ENCODE results near the gene ID2.

ID2 gene

GRCh38 chr2:8647462-8647857, 34.4 kb upstream of the ID2 start:
- no peak for DNase-seq (ENCODE audit: extremely low read depth in 1 of 2, low read depth in 1 of 2)

DNA sequence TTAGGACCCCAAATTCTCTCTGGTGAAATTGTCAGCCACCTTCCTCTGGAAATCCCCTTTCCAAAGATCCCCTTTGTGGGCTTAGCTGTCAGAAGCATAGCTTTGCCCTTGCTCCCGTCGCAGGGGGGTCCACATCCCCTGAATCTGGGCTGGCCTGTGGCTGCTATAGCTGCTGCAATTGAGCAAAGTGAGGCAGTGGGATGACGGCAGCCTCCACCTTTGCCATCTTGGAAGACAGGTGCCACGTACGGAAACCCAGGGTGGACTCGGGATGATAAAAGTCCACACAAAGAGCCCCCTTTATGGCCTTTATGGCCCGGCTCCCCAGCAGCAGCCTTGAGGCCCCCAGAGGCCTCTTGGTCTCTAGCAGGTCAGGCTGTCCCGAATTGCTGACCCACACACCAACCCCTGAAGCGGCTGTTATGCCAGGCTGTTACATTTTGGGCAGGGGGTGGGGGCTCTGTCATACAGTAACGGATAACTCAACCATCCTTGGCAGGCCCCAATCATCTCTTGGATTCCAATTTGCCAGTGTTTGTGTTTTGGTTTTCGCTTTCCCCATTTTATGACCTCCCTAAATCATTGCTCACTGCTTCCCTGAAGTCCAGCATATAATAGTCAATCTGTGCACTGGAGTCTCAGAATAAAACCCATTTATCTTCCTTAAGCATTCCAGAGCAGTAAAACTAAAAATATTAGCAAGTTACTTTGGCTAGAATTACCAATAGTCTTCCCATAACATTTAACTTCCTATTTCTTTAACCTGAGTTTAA, 33.2 kb upstream of the ID2 start:
- DNase-seq (ENCODE audit: extremely low read depth in 1 of 2, low read depth in 1 of 2), result no peak

DNA sequence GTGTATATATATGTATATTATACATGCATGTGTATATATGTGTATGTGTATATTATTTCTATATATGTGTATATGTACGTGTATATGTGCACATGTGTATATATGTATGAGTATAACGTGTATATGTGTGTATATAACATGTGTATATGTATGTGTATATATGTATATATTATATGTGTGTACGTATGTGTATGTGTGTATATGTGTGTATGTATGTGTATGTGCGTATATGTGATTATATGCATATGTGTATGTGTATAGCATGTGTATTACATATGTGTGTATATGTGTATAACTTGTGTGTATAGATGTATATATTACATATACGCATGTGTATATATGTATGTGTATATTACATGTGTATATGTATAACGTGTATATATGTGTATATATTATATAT, 32.1 kb upstream of the ID2 start:
- no peak for DNase-seq (ENCODE audit: extremely low read depth in 1 of 2, low read depth in 1 of 2)

GRCh38 chr2:8650256-8650655, 31.6 kb upstream of the ID2 start:
- no peak for DNase-seq (ENCODE audit: extremely low read depth in 1 of 2, low read depth in 1 of 2)

DNA sequence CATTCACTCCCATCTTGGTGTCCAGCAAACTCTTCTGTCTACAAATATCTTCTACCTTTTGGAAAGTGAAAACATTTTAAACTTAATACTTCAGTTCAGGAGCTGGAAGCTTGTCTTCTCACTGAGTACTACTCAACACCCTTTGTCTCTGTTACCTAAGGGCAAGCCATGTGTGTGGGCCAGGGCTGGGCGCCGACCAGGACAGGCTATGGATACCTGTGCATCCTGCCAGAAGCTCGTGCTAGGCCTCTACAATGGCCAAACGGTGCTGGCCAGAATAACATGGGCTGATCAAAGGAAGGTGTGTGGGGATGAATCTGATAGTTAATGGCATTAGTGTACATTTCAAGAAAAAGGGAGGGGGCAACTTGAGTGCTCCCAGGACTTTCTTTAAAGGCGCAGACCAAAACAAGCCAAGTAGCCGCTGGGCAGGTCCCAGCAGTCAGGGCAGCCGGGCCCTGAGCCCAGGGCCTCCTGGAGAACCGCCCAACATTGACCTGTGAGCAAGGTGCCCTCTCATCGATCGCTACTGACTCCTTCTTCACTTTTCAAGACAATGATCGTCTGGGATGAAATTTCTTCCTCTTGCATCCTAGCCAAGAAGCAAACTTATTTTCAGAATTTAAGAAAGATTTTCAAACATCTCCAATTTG, 29.0 kb upstream of the ID2 start:
- DNase-seq (ENCODE audit: extremely low read depth in 1 of 2, low read depth in 1 of 2), result no peak

- no peak for DNase-seq (ENCODE audit: extremely low read depth in 1 of 2, low read depth in 1 of 2)
Observed at GRCh38 chr2:8653485-8653884, 28.4 kb upstream of the ID2 start.

DNA sequence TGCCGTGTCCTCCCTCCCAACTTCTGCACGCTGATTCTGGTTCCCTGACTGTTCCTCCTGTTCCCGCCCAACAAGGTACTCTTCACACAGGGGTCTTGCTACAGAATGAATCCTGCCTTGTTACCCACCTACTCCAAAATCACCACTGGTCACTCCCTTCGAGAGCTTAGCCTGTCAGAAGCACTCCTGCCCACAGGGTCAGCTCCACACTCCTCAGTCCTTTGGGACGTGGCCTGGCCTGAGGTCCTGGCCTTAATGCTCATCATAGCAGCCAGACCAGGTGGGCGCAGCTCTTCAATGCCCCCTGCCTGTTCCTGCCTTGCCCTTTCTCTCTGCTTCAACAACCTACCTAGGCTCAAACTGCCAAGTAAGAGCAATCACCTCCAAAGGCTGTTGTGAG, 27.8 kb upstream of the ID2 start:
- no peak for DNase-seq (ENCODE audit: extremely low read depth in 1 of 2, low read depth in 1 of 2)

GRCh38 chr2:8654483-8654882, 27.4 kb upstream of the ID2 start:
- DNase-seq (ENCODE audit: extremely low read depth in 1 of 2, low read depth in 1 of 2), result no peak

DNA sequence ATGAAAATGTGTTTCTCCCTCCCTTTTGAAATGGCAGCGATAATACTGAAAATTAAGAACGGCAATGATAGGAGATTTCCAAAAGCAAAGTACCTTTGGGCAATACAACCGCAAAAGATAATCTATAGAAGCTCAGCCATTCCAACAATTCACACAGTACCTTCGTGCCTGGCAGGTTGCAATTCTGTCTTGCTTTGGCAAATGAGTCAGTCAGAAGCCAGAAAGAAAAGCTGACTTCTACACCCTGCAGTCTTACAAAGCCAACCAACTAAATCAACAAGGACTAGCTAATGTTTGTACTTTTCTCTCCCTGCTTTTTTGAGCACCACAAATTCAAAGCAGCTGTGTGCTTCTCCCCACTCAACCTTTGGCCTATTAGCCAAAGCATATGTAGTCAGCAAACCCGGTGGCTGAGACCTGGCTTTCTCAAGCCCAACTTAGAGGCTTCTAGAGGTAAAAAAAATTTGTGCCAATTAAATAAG, 25.7 kb upstream of the ID2 start:
- no peak for DNase-seq (ENCODE audit: extremely low read depth in 1 of 2, low read depth in 1 of 2)

DNA sequence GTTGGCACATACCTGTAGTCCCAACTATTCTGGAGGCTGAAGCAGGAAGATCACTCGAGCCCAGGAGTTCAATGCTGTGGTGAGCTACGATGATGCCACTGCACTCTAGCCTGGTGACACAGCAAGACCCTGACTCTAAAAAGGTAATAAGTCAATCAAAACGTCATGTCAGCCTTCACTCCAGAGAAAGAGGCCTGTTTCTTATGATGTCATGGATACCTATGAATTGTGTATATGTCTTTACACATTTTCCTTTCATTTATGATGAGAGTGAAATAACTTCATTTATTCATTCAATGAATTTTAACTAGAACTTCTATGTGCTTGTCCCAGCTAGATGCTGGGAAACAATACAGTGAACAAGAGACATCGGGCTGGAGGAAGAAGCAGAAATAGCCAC, 25.0 kb upstream of the ID2 start:
- no peak for DNase-seq (ENCODE audit: extremely low read depth in 1 of 2, low read depth in 1 of 2)

GRCh38 chr2:8657423-8658062, 24.3 kb upstream of the ID2 start:
- DNase-seq (ENCODE audit: extremely low read depth in 1 of 2, low read depth in 1 of 2), result no peak

- DNase-seq (ENCODE audit: extremely low read depth in 1 of 2, low read depth in 1 of 2), result no peak
Observed at GRCh38 chr2:8658064-8658862, 23.6 kb upstream of the ID2 start.

- no peak for DNase-seq (ENCODE audit: extremely low read depth in 1 of 2, low read depth in 1 of 2)
Observed at GRCh38 chr2:8659092-8659734, 22.6 kb upstream of the ID2 start.

GRCh38 chr2:8659735-8660492, 21.9 kb upstream of the ID2 start:
- DNase-seq (ENCODE audit: extremely low read depth in 1 of 2, low read depth in 1 of 2), result no peak

DNA sequence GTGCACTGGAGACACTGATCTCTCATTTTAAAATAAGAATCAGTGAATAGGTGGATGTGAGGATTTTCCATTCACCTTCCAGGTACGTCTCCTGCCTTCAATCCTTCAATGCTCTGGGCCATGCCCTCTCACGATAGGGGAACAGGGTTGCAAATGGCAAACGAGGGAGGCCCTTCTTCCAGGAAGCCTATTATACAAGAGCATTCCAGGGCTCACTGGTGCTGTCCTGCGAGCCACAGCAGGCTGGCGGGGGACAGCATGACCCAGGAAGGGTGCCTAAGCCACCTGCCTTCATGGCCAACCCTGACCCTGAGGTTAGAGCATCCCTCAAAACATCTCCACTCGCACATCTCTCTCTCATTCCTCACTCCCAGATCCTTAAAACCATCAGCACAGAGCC, 20.6 kb upstream of the ID2 start:
- no peak for DNase-seq (ENCODE audit: extremely low read depth in 1 of 2, low read depth in 1 of 2)

GRCh38 chr2:8661736-8662135, 20.1 kb upstream of the ID2 start:
- DNase-seq (ENCODE audit: extremely low read depth in 1 of 2, low read depth in 1 of 2), result no peak

DNA sequence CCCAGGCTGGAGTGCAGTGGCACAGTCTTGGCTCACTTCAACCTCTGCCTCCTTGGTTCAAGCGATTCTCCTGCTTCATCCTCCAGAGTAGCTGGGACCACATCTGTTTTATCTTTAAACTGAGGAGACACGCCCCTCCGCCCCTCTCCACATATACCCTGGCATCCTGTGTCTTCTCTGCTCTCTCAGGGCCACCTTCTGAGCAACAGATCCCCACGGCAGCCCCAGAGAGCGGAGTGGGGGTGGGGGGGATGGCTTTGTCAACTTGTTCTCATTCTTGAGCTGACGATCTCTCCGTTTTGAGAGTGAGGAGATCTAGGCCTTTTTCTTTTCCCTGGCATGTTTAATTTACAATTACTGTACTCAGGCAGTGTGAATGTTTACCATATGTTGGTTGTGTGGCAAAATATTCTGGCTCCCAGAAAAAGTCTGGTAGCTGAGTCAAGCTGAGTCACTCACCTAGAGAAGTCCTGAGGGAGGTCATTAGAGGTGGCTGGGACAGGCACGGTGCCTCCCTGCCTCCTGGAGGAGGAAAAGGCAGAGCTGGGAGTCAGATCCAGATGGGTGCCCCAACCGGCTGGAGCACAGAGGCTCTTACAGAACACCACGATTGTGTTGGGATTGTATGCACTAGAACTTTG, 19.5 kb upstream of the ID2 start:
- no peak for DNase-seq (ENCODE audit: extremely low read depth in 1 of 2, low read depth in 1 of 2)

DNA sequence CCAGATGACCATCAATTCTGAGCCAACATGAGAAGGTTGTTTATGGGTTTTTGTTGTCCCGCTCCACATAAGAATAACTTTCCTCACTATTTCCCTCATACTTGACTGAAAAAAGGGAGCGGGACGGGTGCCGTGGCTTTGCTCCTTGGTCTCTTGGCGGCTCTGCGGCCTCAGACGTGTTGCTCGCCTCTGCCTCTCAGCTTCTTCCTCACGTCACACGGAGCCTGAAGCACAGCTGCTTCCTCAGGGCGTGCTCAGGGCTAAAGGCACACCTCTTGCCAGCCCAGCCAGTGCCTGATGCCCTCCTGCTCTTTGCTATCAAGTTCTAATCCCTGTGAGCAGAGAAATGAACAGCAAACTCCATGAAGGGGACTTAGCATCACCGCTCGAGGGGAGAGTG, 17.9 kb upstream of the ID2 start:
- no peak for DNase-seq (ENCODE audit: extremely low read depth in 1 of 2, low read depth in 1 of 2)

- DNase-seq (ENCODE audit: extremely low read depth in 1 of 2, low read depth in 1 of 2), result no peak
Observed at GRCh38 chr2:8666581-8666980, 15.3 kb upstream of the ID2 start.
